IPS DF 6.9 (cell line): ENCODE measurements around the gene TST.

Source experiments
- DNase-seq: peaks from one replicate; pipeline ENCODE4 v3.0.0-alpha.2; 2013; ENCODE audit warnings: low read depth, low spot score
- H3K27ac ChIP-seq: one replicate; pipeline ENCODE4 v1.5.1; 2013; ENCODE audit warnings: low read length, control low read depth
- H3K27me3 ChIP-seq: 2 replicates; pipeline ENCODE4 v1.6.1; 2013; ENCODE audit warnings: mild to moderate bottlenecking, low read length; ENCODE audit not compliant: control insufficient read depth, insufficient read depth
- H3K36me3 ChIP-seq: 2 replicates; pipeline ENCODE4 v1.6.1; 2013; ENCODE audit warnings: low read length; ENCODE audit not compliant: control insufficient read depth, insufficient read depth
- H3K4me1 ChIP-seq: 2 replicates; pipeline ENCODE4 v1.6.1; 2013; ENCODE audit warnings: low read length; ENCODE audit not compliant: control insufficient read depth, insufficient read depth
- H3K4me3 ChIP-seq: 2 replicates; pipeline ENCODE4 v1.5.1; 2013; ENCODE audit warnings: mild to moderate bottlenecking, low read length
- H3K9me3 ChIP-seq: 2 replicates; pipeline ENCODE4 v1.6.1; 2013; ENCODE audit warnings: low read length, inconsistent platforms; ENCODE audit not compliant: control insufficient read depth, insufficient read depth
- WGBS: extraction: QIAGEN DNeasy Blood & Tissue Kit; methylation state at CpG from one replicate; pipeline ENCODE4 v1.1.7; 2013; ENCODE audit warnings: mixed read lengths, missing lambda C conversion rate; ENCODE audit not compliant: insufficient read length, insufficient coverage; 5-methylcytosine and 5-hydroxymethylcytosine counted together

Gene TST

DNA sequence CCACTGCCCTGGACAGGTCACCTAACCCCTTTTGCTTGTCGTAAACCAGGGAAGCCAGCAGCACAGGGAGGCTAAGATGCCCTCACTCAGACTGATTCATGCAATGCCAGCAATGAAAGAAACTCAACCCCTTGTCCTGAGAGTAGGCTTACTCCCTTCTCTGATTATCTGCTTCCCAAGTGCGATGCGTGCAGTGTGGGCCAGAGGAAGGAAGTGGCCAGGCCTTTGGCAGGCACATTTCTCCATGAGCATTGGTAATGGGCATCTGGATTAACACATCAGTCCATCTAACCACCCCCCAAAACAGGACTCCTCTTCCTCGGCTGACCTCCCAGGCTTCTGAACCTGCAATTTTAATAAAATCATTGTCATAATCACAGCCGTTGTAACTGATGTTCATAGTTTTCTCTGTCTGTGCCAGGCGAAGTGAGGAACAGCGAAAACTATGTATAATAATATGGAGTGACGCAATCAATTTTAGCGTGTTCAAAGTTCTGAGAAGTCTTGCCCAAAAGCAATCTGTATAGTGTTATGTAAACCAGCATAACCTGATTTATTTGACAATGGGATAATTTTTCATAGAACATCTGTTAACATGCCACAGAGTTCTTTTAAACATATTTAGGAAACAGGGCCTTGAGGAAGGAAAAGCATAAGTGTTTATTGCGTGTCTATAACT is 33.9 kb downstream of the TST start:
- Histone ChIP-seq H3K36me3 (no peaks in the 10 kb centered on the region), H3K27ac (no peak overlapping the region), H3K27me3 (no peaks in the 10 kb centered on the region), H3K4me1 (no peaks in the 10 kb centered on the region; the same call in 1 of the 2 replicates), H3K9me3 (no peaks in the 10 kb centered on the region; the same call in 1 of the 2 replicates), H3K4me3 (no peak overlapping the region)
- no peak for DNase-seq
- WGBS = no CpG with 5 or more reads among the region's 10 CpGs

- no peaks in the 10 kb centered on the region; the same call in 1 of the 2 replicates for H3K9me3 ChIP-seq
- H3K27ac ChIP-seq = no peak overlapping the region
- no peak overlapping the region for H3K4me3 ChIP-seq
- H3K4me1 ChIP-seq = no peaks in the 10 kb centered on the region; the same call in 1 of the 2 replicates
- no peak for DNase-seq
- H3K36me3 ChIP-seq = no peaks in the 10 kb centered on the region
- H3K27me3 ChIP-seq = no peaks in the 10 kb centered on the region
- WGBS = no CpG with 5 or more reads among the region's 5 CpGs
Observed at GRCh38 chr22:36982136-36982535, 37.1 kb downstream of the TST start.

- Histone ChIP-seq H3K27ac (no peak overlapping the region), H3K4me3 (no peak overlapping the region; the same call in 1 of the 2 replicates), H3K36me3 (no peaks in the 10 kb centered on the region), H3K27me3 (no peaks in the 10 kb centered on the region), H3K9me3 (no peaks in the 10 kb centered on the region), H3K4me1 (no peaks in the 10 kb centered on the region; the same call in 1 of the 2 replicates)
- no peak for DNase-seq
- no CpG with 5 or more reads among the region's 16 CpGs for WGBS
Observed at GRCh38 chr22:36981247-36981775, 37.9 kb downstream of the TST start.

GRCh38 chr22:36979016-36979910 is 40.0 kb downstream of the TST start:
- Histone ChIP-seq H3K27ac (no peak overlapping the region), H3K4me1 (no peaks in the 10 kb centered on the region; the same call in 1 of the 2 replicates), H3K4me3 (no peak overlapping the region), H3K27me3 (no peaks in the 10 kb centered on the region), H3K36me3 (no peaks in the 10 kb centered on the region), H3K9me3 (no peaks in the 10 kb centered on the region)
- no peak for DNase-seq
- no CpG with 5 or more reads among the region's 13 CpGs for WGBS

DNA sequence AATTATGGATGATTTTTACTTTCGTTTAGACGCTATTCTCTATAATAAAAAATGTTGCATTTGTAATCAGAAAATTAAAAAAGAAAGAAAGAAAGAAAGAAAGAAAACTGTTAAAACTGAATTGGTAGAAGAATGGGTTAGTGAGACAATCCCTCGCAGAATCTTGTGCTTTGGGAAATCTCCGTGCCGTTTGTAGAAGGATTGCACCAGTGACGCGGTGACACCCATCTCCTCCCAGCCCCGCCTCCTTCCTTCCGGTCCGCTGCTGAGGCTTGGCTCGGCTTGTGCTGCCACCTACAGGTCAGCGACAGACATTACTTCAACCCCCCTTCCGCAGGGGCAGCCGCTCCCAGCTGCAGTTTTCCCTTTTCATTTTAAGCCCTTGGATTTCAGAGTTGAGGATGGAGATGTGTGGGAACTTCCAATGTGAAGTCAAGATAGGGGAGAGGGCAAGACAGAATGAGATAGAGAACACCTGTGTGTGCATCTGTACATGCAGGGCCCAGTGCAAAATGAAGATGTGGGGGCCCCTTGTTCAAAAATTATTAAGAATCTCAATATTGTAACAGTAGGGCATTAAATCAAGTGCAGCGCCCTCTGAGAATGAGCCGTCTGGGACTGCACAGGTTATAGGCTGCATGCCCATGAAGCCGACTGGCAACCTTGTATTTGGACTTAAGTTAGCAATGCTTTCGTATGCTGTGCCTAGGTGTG is 41.1 kb downstream of the TST start:
- WGBS = no CpG with 5 or more reads among the region's 18 CpGs
- no peak overlapping the region for H3K4me3 ChIP-seq
- peak; percentile 79 for DNase-seq
- H3K4me1 ChIP-seq = no peaks in the 10 kb centered on the region; the same call in 1 of the 2 replicates
- no peaks in the 10 kb centered on the region for H3K36me3 ChIP-seq
- H3K27me3 ChIP-seq = no peaks in the 10 kb centered on the region
- no peak overlapping the region for H3K27ac ChIP-seq
- H3K9me3 ChIP-seq = no peaks in the 10 kb centered on the region

DNA sequence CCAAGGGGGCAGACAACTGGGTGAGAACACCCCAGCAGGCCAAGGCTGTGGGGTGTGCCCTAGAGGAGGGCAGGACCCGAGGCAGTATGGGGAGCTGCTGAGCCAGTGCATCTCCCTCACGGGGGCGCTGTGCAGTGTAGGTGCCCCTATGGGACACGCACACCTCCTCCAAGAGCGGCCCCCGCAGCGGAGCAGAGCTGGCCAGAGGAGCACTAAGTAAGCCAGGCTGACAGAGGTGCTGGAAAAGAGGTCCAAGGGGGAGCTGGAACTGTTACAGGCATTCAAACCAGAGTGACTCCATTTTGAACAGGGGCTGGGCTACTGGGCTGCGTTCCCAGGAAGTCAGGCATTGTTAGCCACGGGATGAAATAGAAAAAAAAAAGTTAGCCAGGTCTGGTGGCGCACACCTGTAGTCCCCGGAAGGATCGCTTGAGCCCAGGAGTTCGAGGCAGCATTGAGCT is 41.8 kb downstream of the TST start:
- Histone ChIP-seq H3K27me3 (no peaks in the 10 kb centered on the region), H3K27ac (no peak overlapping the region), H3K36me3 (no peaks in the 10 kb centered on the region), H3K9me3 (no peaks in the 10 kb centered on the region), H3K4me1 (no peaks in the 10 kb centered on the region; the same call in 1 of the 2 replicates), H3K4me3 (no peak overlapping the region)
- WGBS = no CpG with 5 or more reads among the region's 13 CpGs
- DNase-seq = no peak

GRCh38 chr22:36976606-36977005 is 42.6 kb downstream of the TST start:
- no peak for DNase-seq
- no peak overlapping the region for H3K4me3 ChIP-seq
- no peak overlapping the region for H3K27ac ChIP-seq
- H3K27me3 ChIP-seq = no peaks in the 10 kb centered on the region
- H3K36me3 ChIP-seq = no peaks in the 10 kb centered on the region
- no peaks in the 10 kb centered on the region; the same call in 1 of the 2 replicates for H3K4me1 ChIP-seq
- no CpG with 5 or more reads among the region's 4 CpGs for WGBS
- no peaks in the 10 kb centered on the region for H3K9me3 ChIP-seq

DNA sequence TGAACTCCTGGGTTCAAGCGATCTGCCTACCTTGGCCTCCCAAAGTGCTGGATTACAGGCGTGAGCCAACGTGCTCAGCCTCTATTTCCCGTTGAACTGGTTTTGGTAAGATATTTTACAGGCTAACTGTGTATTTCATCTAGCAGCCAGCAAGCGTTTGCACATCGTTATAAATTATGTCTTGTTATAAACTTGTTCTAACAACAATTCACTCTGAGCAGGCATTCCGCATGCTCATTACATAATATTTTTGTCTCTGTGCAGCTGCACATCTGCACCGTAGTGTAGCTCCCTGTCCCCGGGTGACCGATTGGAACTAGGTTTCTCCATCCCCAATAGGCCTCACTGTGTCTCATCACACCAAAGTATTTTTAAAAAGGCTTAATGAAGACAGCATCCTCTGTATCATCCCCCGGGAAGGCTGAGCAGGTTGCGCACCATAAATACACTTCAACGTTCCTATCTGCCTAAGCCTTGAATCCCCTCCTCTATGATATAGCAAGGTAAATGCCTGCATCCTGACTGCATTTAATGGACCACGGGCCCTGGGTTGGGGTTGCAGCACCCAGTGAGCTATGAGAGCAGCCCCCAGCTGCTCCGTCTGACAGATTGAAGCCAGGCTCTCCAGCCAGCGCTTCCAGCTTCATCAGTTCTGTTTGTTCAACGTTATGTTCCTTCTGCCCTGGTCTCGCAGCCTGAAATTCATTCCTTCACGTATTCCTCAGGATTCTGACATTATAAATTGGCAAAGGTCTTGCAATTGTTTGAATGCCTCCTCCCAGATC is 47.7 kb downstream of the TST start:
- Histone ChIP-seq H3K27ac (no peak overlapping the region), H3K27me3 (no peaks in the 10 kb centered on the region), H3K4me3 (no peak overlapping the region), H3K36me3 (no peaks in the 10 kb centered on the region), H3K9me3 (no peaks in the 10 kb centered on the region), H3K4me1 (no peaks in the 10 kb centered on the region)
- no CpG with 5 or more reads among the region's 19 CpGs for WGBS
- DNase-seq = no peak

- WGBS = 100% methylated on average over 2 of the region's 5 CpGs
- Histone ChIP-seq H3K36me3 (no peaks in the 10 kb centered on the region), H3K27me3 (no peaks in the 10 kb centered on the region), H3K27ac (no peak overlapping the region), H3K9me3 (no peaks in the 10 kb centered on the region), H3K4me3 (no peak overlapping the region), H3K4me1 (no peaks in the 10 kb centered on the region)
- DNase-seq = no peak
Observed at GRCh38 chr22:36968249-36968964, 50.8 kb downstream of the TST start.
